ENCODE results near the gene EPHA8. TPM values are rescaled to one million over a fixed set of nuclear protein-coding genes. Genes with fewer than 3 reads are reported as not detected.

EPHA8 gene
- total RNA-seq, 1 experiment from 2014 or later = not detected

GRCh38 chr1:22613951-22614350, 50.7 kb downstream of the EPHA8 start:
- no peak for DNase-seq
- H3K27me3 ChIP-seq (ENCODE audit: low read length) = no peaks in the 10 kb centered on the region
- no peaks in the 10 kb centered on the region for H4K20me1 ChIP-seq (ENCODE audit: insufficient read depth, low read depth, low read length)
- no peak overlapping the region for H2AFZ ChIP-seq (ENCODE audit: low read length)
- no peaks in the 10 kb centered on the region for H3K9me3 ChIP-seq (ENCODE audit: low read length)
- H3K36me3 ChIP-seq (ENCODE audit: insufficient read depth, low read length) = no peaks in the 10 kb centered on the region
- no peaks in the 10 kb centered on the region for H3K4me1 ChIP-seq (ENCODE audit: low read length)
- no peaks in the 10 kb centered on the region for H3K79me2 ChIP-seq (ENCODE audit: low read length)
- H3K27ac ChIP-seq (ENCODE audit: low read length) = no peak overlapping the region
- H3K4me3 ChIP-seq (ENCODE audit: low read length) = no peak overlapping the region
- H3K4me2 ChIP-seq (ENCODE audit: low read depth, low read length, poor library complexity, severe bottlenecking) = no peak overlapping the region
- no peak overlapping the region for H3K9ac ChIP-seq (ENCODE audit: low read length)
- H3K9me2 ChIP-seq (replicated peaks; ENCODE audit: insufficient read depth, low read length) = no peaks in the 10 kb centered on the region

GRCh38 chr1:22615886-22616285, 52.6 kb downstream of the EPHA8 start:
- no peak for DNase-seq
- H3K9ac ChIP-seq (ENCODE audit: low read length) = no peak overlapping the region
- H2AFZ ChIP-seq (ENCODE audit: low read length) = no peak overlapping the region
- no peaks in the 10 kb centered on the region for H3K9me2 ChIP-seq (replicated peaks; ENCODE audit: insufficient read depth, low read length)
- no peaks in the 10 kb centered on the region for H3K27me3 ChIP-seq (ENCODE audit: low read length)
- H3K79me2 ChIP-seq (ENCODE audit: low read length) = no peaks in the 10 kb centered on the region
- no peaks in the 10 kb centered on the region for H3K36me3 ChIP-seq (ENCODE audit: insufficient read depth, low read length)
- no peaks in the 10 kb centered on the region for H3K9me3 ChIP-seq (ENCODE audit: low read length)
- H3K4me1 ChIP-seq (ENCODE audit: low read length) = no peaks in the 10 kb centered on the region
- H3K4me3 ChIP-seq (ENCODE audit: low read length) = no peak overlapping the region
- no peaks in the 10 kb centered on the region for H4K20me1 ChIP-seq (ENCODE audit: insufficient read depth, low read depth, low read length)
- H3K27ac ChIP-seq (ENCODE audit: low read length) = no peak overlapping the region
- no peak overlapping the region for H3K4me2 ChIP-seq (ENCODE audit: low read depth, low read length, poor library complexity, severe bottlenecking)

GRCh38 chr1:22616571-22616970, 53.3 kb downstream of the EPHA8 start:
- Histone ChIP-seq H3K4me1 (ENCODE audit: low read length) (no peaks in the 10 kb centered on the region), H3K4me3 (ENCODE audit: low read length) (no peak overlapping the region), H4K20me1 (ENCODE audit: insufficient read depth, low read depth, low read length) (no peaks in the 10 kb centered on the region), H3K9me2 (replicated peaks; ENCODE audit: insufficient read depth, low read length) (no peaks in the 10 kb centered on the region), H3K9ac (ENCODE audit: low read length) (no peak overlapping the region), H3K27me3 (ENCODE audit: low read length) (no peaks in the 10 kb centered on the region), H3K9me3 (ENCODE audit: low read length) (no peaks in the 10 kb centered on the region), H3K4me2 (ENCODE audit: low read depth, low read length, poor library complexity, severe bottlenecking) (no peak overlapping the region), H3K79me2 (ENCODE audit: low read length) (no peaks in the 10 kb centered on the region), H3K27ac (ENCODE audit: low read length) (no peak overlapping the region), H3K36me3 (ENCODE audit: insufficient read depth, low read length) (no peaks in the 10 kb centered on the region), H2AFZ (ENCODE audit: low read length) (no peak overlapping the region)
- no peak for DNase-seq

- no peak for DNase-seq
- no peaks in the 10 kb centered on the region for H4K20me1 ChIP-seq (ENCODE audit: insufficient read depth, low read depth, low read length)
- H3K4me2 ChIP-seq (ENCODE audit: low read depth, low read length, poor library complexity, severe bottlenecking) = no peak overlapping the region
- H3K4me1 ChIP-seq (ENCODE audit: low read length) = no peaks in the 10 kb centered on the region
- no peak overlapping the region for H3K9ac ChIP-seq (ENCODE audit: low read length)
- no peaks in the 10 kb centered on the region for H3K79me2 ChIP-seq (ENCODE audit: low read length)
- H3K4me3 ChIP-seq (ENCODE audit: low read length) = no peak overlapping the region
- H3K27ac ChIP-seq (ENCODE audit: low read length) = no peak overlapping the region
- H2AFZ ChIP-seq (ENCODE audit: low read length) = no peak overlapping the region
- H3K36me3 ChIP-seq (ENCODE audit: insufficient read depth, low read length) = no peaks in the 10 kb centered on the region
- H3K9me3 ChIP-seq (ENCODE audit: low read length) = no peaks in the 10 kb centered on the region
- H3K9me2 ChIP-seq (replicated peaks; ENCODE audit: insufficient read depth, low read length) = no peaks in the 10 kb centered on the region
- H3K27me3 ChIP-seq (ENCODE audit: low read length) = no peaks in the 10 kb centered on the region
Observed at GRCh38 chr1:22618056-22618455, 54.8 kb downstream of the EPHA8 start.

GRCh38 chr1:22619252-22619651, 56.0 kb downstream of the EPHA8 start:
- H3K9me2 ChIP-seq (replicated peaks; ENCODE audit: insufficient read depth, low read length) = no peaks in the 10 kb centered on the region
- no peak overlapping the region for H2AFZ ChIP-seq (ENCODE audit: low read length)
- H3K27me3 ChIP-seq (ENCODE audit: low read length) = no peaks in the 10 kb centered on the region
- H3K9ac ChIP-seq (ENCODE audit: low read length) = no peak overlapping the region
- H3K9me3 ChIP-seq (ENCODE audit: low read length) = no peaks in the 10 kb centered on the region
- no peaks in the 10 kb centered on the region for H3K4me1 ChIP-seq (ENCODE audit: low read length)
- no peak for DNase-seq
- H3K4me2 ChIP-seq (ENCODE audit: low read depth, low read length, poor library complexity, severe bottlenecking) = no peak overlapping the region
- H3K27ac ChIP-seq (ENCODE audit: low read length) = no peak overlapping the region
- H3K79me2 ChIP-seq (ENCODE audit: low read length) = no peaks in the 10 kb centered on the region
- H4K20me1 ChIP-seq (ENCODE audit: insufficient read depth, low read depth, low read length) = no peaks in the 10 kb centered on the region
- H3K36me3 ChIP-seq (ENCODE audit: insufficient read depth, low read length) = no peaks in the 10 kb centered on the region
- H3K4me3 ChIP-seq (ENCODE audit: low read length) = no peak overlapping the region

- Histone ChIP-seq H3K27ac (ENCODE audit: low read length) (no peak overlapping the region), H4K20me1 (ENCODE audit: insufficient read depth, low read depth, low read length) (no peaks in the 10 kb centered on the region), H3K9ac (ENCODE audit: low read length) (no peak overlapping the region), H3K79me2 (ENCODE audit: low read length) (no peaks in the 10 kb centered on the region), H3K4me1 (ENCODE audit: low read length) (no peaks in the 10 kb centered on the region), H3K9me2 (replicated peaks; ENCODE audit: insufficient read depth, low read length) (no peaks in the 10 kb centered on the region), H3K4me3 (ENCODE audit: low read length) (no peak overlapping the region), H3K9me3 (ENCODE audit: low read length) (no peaks in the 10 kb centered on the region), H3K36me3 (ENCODE audit: insufficient read depth, low read length) (no peaks in the 10 kb centered on the region), H3K27me3 (ENCODE audit: low read length) (no peaks in the 10 kb centered on the region), H3K4me2 (ENCODE audit: low read depth, low read length, poor library complexity, severe bottlenecking) (no peak overlapping the region), H2AFZ (ENCODE audit: low read length) (no peak overlapping the region)
- no peak for DNase-seq
Observed at GRCh38 chr1:22619798-22620197, 56.5 kb downstream of the EPHA8 start.

- H3K4me3 ChIP-seq (ENCODE audit: low read length) = no peak overlapping the region
- H3K79me2 ChIP-seq (ENCODE audit: low read length) = no peaks in the 10 kb centered on the region
- DNase-seq = no peak
- H3K4me1 ChIP-seq (ENCODE audit: low read length) = no peaks in the 10 kb centered on the region
- H3K27ac ChIP-seq (ENCODE audit: low read length) = no peak overlapping the region
- no peaks in the 10 kb centered on the region for H3K9me3 ChIP-seq (ENCODE audit: low read length)
- no peak overlapping the region for H3K4me2 ChIP-seq (ENCODE audit: low read depth, low read length, poor library complexity, severe bottlenecking)
- H2AFZ ChIP-seq (ENCODE audit: low read length) = no peak overlapping the region
- no peaks in the 10 kb centered on the region; the same call in 1 of the 2 replicates for H4K20me1 ChIP-seq (ENCODE audit: insufficient read depth, low read depth, low read length)
- H3K27me3 ChIP-seq (ENCODE audit: low read length) = no peaks in the 10 kb centered on the region
- H3K36me3 ChIP-seq (ENCODE audit: insufficient read depth, low read length) = no peaks in the 10 kb centered on the region
- H3K9me2 ChIP-seq (replicated peaks; ENCODE audit: insufficient read depth, low read length) = no peaks in the 10 kb centered on the region
- no peak overlapping the region for H3K9ac ChIP-seq (ENCODE audit: low read length)
Observed at GRCh38 chr1:22621761-22622160, 58.5 kb downstream of the EPHA8 start.

GRCh38 chr1:22625262-22625925, 62.1 kb downstream of the EPHA8 start:
- Histone ChIP-seq H4K20me1 (ENCODE audit: insufficient read depth, low read depth, low read length) (no peaks in the 10 kb centered on the region; the same call in 1 of the 2 replicates), H3K4me3 (ENCODE audit: low read length) (no peak overlapping the region)
- DNase-seq = no peak

More at GRCh38 chr1:22625262-22625925, 62.1 kb downstream of the EPHA8 start:
- no peaks in the 10 kb centered on the region for H3K36me3 ChIP-seq (ENCODE audit: insufficient read depth, low read length)
- no peaks in the 10 kb centered on the region for H3K9me3 ChIP-seq (ENCODE audit: low read length)
- H3K27ac ChIP-seq (ENCODE audit: low read length) = no peak overlapping the region
- no peak overlapping the region for H2AFZ ChIP-seq (ENCODE audit: low read length)
- H3K27me3 ChIP-seq (ENCODE audit: low read length) = no peaks in the 10 kb centered on the region
- H3K9me2 ChIP-seq (replicated peaks; ENCODE audit: insufficient read depth, low read length) = no peaks in the 10 kb centered on the region
- H3K4me2 ChIP-seq (ENCODE audit: low read depth, low read length, poor library complexity, severe bottlenecking) = no peak overlapping the region
- H3K4me1 ChIP-seq (ENCODE audit: low read length) = no peaks in the 10 kb centered on the region
- no peak overlapping the region for H3K9ac ChIP-seq (ENCODE audit: low read length)
- no peaks in the 10 kb centered on the region for H3K79me2 ChIP-seq (ENCODE audit: low read length)
